Left lung (tissue), 10 donors: ENCODE results near the gene TBL1Y. TPM values are rescaled to one million over a fixed set of nuclear protein-coding genes. Genes with fewer than 3 reads are reported as not detected.

Experiments
- ATAC-seq: fragments of 200-7000 bp; cut with Tn5 transposase; one replicate; pipeline ENCODE4 v1.9.1; 2020; ENCODE audit warnings: moderate library complexity
- DNase-seq, 4 donors: peaks; one replicate each; pipeline ENCODE4 v3.0.0-alpha.2; 2013 to 2020
- H3K27ac ChIP-seq, 2 donors: fragments of 200-600 bp; sonication (generic) in 1 of 2; one replicate each; pipeline versions ENCODE4 v1.5.0 to v1.8.0; 2020 to 2021
- H3K27me3 ChIP-seq, 2 donors: fragments of 200-600 bp; sonication (generic) in 1 of 2; one replicate each; pipeline versions ENCODE4 v1.5.0 to v1.8.0; 2020 to 2021
- H3K36me3 ChIP-seq, 2 donors: fragments of 200-600 bp; sonication (generic) in 1 of 2; one replicate each; pipeline versions ENCODE4 v1.5.0 to v1.8.0; 2020 to 2021
- H3K4me1 ChIP-seq, 2 donors: fragments of 200-600 bp; one replicate each; pipeline ENCODE4 v1.8.0; 2021
- H3K4me3 ChIP-seq, 2 donors: fragments of 200-600 bp; sonication (generic) in 1 of 2; one replicate each; pipeline versions ENCODE4 v1.5.0 to v1.8.0; 2020 to 2021; ENCODE audit warnings: mild to moderate bottlenecking in 1 of 2
- H3K9me3 ChIP-seq, 2 donors: fragments of 200-600 bp; sonication (generic) in 1 of 2; one replicate each; pipeline versions ENCODE4 v1.5.0 to v1.8.0; 2020 to 2021
- intact Hi-C, 2 donors: fragments of 100-400 bp; cut with DNase I; formaldehyde crosslinking; loops; one replicate each; pipeline versions ENCODE4 v1.11.2 to v1.14.2; 2022
- polyA plus RNA-seq, 6 donors: library from polyadenylated mRNA; unstranded; fragments of 120-200 nt; gene quantifications; one replicate each; pipeline ENCODE4 v1.2.1, GENCODE V29; 2013; ENCODE audit not compliant: insufficient read length in 6 of 6
- total RNA-seq, 2 donors: library from RNA; stranded (reverse); fragmentation: NEBNext Ultra II Directional; extraction: Animal tissue kit (Norgen Biotek cat#: 25700); gene quantifications; one replicate each; pipeline ENCODE4 v1.2.1, GENCODE V29; 2021
- TF ChIP-seq, protein P1 (sequence below), 2 donors: fragments of 200-600 bp; sonication (generic) in 1 of 2; IDR thresholded peaks; one replicate each; pipeline versions ENCODE4 v1.5.0 to v1.8.0; 2021; ENCODE audit warnings: antibody characterized with exemption in 2 of 2
- donor health status: DM: no; HTN: yes; CAD: no.
- donor health status: DM: no; HTN: no; CAD: no.

The TBL1Y gene
- total and polyA plus RNA-seq, 8 donors: 0.10 to 2.0 (median 1.5) TPM; not detected in 3

DNA sequence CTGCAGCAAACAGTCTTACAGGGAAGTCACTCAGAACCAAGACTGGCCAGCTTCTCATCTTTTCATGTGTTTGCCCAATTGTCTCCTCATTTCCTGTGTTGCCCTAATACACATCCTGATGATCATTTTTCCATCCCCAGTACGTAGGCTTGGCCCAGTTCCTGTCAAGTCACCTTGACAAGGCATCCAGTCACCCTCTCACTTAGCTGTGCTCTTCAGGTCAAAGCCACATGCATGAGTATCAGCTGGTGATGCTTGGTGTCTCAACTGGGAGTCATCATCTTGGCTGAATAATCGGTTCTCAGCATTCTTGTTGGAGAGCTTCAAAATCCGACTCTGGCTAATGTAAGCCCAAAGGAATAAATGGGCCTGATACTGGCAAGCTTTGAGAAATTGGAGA lies 186.5 kb downstream of the TBL1Y start:
- Histone ChIP-seq H3K4me3 (no peak overlapping the region), H3K9me3 (no peaks in the 10 kb centered on the region), H3K27ac (no peak overlapping the region), H3K27me3 (no peaks in the 10 kb centered on the region), H3K36me3 (no peaks in the 10 kb centered on the region), H3K4me1 (no peaks in the 10 kb centered on the region)
- TF ChIP-seq, protein P1, sequence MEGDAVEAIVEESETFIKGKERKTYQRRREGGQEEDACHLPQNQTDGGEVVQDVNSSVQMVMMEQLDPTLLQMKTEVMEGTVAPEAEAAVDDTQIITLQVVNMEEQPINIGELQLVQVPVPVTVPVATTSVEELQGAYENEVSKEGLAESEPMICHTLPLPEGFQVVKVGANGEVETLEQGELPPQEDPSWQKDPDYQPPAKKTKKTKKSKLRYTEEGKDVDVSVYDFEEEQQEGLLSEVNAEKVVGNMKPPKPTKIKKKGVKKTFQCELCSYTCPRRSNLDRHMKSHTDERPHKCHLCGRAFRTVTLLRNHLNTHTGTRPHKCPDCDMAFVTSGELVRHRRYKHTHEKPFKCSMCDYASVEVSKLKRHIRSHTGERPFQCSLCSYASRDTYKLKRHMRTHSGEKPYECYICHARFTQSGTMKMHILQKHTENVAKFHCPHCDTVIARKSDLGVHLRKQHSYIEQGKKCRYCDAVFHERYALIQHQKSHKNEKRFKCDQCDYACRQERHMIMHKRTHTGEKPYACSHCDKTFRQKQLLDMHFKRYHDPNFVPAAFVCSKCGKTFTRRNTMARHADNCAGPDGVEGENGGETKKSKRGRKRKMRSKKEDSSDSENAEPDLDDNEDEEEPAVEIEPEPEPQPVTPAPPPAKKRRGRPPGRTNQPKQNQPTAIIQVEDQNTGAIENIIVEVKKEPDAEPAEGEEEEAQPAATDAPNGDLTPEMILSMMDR (IDR thresholded peaks at IDR 0.05): no peak
- DNase-seq: no peak
- ATAC-seq: no peak
- intact Hi-C loops: no loop called here

GRCh38 chrY:7099742-7100141 lies 189.2 kb downstream of the TBL1Y start:
- TF ChIP-seq, protein P1 (IDR thresholded peaks at IDR 0.05): no peak
- H3K27ac ChIP-seq: no peak overlapping the region

DNA sequence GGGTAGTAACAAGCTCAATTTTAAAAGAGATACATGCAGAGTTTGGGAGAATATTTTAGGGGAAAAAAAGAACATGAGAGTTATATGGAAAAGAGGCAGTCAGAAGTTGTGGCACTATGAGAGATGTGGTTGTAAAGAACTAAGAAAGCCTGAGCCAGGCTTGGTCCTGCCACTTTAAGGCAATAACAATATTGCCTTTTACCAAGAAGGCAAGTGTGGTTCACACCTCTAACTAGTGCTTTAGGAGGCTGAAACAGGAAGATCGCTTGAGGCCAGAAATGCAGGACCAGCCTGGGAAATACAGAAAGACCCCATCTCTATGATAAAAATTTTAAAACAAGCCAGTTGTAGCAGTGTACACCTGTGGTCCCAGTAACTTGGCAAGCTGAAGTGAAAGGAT lies 192.2 kb downstream of the TBL1Y start:
- TF ChIP-seq, protein P1 (IDR thresholded peaks at IDR 0.05): no peak
- Histone ChIP-seq H3K9me3 (no peaks in the 10 kb centered on the region), H3K27me3 (no peaks in the 10 kb centered on the region), H3K36me3 (no peaks in the 10 kb centered on the region), H3K27ac (no peak overlapping the region), H3K4me1 (no peaks in the 10 kb centered on the region), H3K4me3 (no peak overlapping the region)
- intact Hi-C loops: no loop called here
- no peak for DNase-seq
- no peak for ATAC-seq

More at GRCh38 chrY:7099742-7100141, 189.2 kb downstream of the TBL1Y start:
- Histone ChIP-seq H3K36me3 (no peaks in the 10 kb centered on the region), H3K27me3 (no peaks in the 10 kb centered on the region), H3K4me3 (no peak overlapping the region), H3K4me1 (no peaks in the 10 kb centered on the region), H3K9me3 (no peaks in the 10 kb centered on the region)
- no peak for ATAC-seq
- intact Hi-C loops: no loop called here
- DNase-seq: no peak

GRCh38 chrY:7107179-7107578 lies 196.7 kb downstream of the TBL1Y start:
- no peak for ATAC-seq
- DNase-seq: no peak
- intact Hi-C loops: no loop called here
- no peaks in the 10 kb centered on the region for H3K9me3 ChIP-seq
- no peak overlapping the region for H3K4me3 ChIP-seq
- H3K27ac ChIP-seq: no peak overlapping the region
- no peaks in the 10 kb centered on the region for H3K4me1 ChIP-seq
- no peaks in the 10 kb centered on the region for H3K36me3 ChIP-seq
- no peaks in the 10 kb centered on the region for H3K27me3 ChIP-seq
- TF ChIP-seq, protein P1 (IDR thresholded peaks at IDR 0.05): no peak

DNA sequence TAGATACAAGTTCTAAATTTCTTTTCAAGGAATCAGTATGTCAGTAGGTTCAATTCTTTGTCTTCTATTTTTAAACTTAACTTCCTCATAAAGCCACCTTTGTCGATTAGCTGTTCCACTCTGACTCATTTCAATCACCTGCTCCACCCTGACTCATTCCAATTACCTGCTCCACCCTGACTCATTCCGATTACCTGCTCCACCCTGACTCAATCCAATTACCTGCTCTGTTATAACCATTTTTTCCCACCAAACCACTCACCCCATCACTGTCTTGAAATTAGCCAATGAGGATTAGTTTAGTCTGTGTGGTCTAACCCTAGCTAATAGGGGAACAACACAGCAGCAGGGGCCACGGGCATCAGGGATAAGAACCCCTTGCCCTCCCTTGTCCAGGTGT lies 199.6 kb downstream of the TBL1Y start:
- Histone ChIP-seq H3K27me3 (no peaks in the 10 kb centered on the region), H3K4me3 (no peak overlapping the region), H3K27ac (no peak overlapping the region), H3K36me3 (no peaks in the 10 kb centered on the region), H3K4me1 (no peaks in the 10 kb centered on the region), H3K9me3 (no peaks in the 10 kb centered on the region)
- TF ChIP-seq, protein P1 (IDR thresholded peaks at IDR 0.05): no peak
- DNase-seq: no peak
- no peak for ATAC-seq
- intact Hi-C loops: no loop called here
